PC-9 (cell line): ENCODE measurements around the gene PRRT1B. TPM values are rescaled to one million over a fixed set of nuclear protein-coding genes. Genes with fewer than 3 reads are reported as not detected.
A peak's percentile ranks its signal among the peaks of the same experiment; 100 is the strongest.

Source experiments
- BruUV-seq: library from RNA; stranded (reverse); fragments of 400-500 nt; replicated peaks from 2 replicates; lab custom pipeline; 2021; lab: Mats Ljungman, UMichigan
- CTCF ChIA-PET: fragments of 300-600 bp; sonication (Branson Sonifier 250); formaldehyde crosslinking; loops from one replicate; lab custom pipeline; 2022; ENCODE audit warnings: antibody characterized with exemption; lab: Charles Lee
- POLR2A ChIA-PET: fragments of 300-600 bp; sonication (Branson Sonifier 250); formaldehyde crosslinking; loops from one replicate; lab custom pipeline; 2022; ENCODE audit warnings: antibody characterized with exemption; ENCODE audit not compliant: unreplicated experiment; lab: Charles Lee
- DNase-seq, 2 experiments: peaks; one replicate each; pipeline versions ENCODE4 v3.0.0 to v3.0.0-alpha.2; 2015 to 2022; ENCODE audit warnings: mixed read lengths in 1 of 2
- H2AFZ ChIP-seq: fragments of 200-600 bp; sonication (generic); 2 replicates; pipeline ENCODE4 v1.8.1; 2017; ENCODE audit warnings: antibody characterized with exemption
- H3F3A ChIP-seq: fragments of 200-600 bp; sonication (generic); 2 replicates; pipeline ENCODE4 v1.8.1; 2017; ENCODE audit warnings: antibody characterized with exemption, mild to moderate bottlenecking, low read depth; ENCODE audit not compliant: insufficient read depth
- H3K27ac ChIP-seq: fragments of 200-600 bp; sonication (generic); 2 replicates; pipeline ENCODE4 v1.6.1; 2016; ENCODE audit warnings: mixed run types
- H3K27me3 ChIP-seq: fragments of 200-600 bp; sonication (generic); 2 replicates; pipeline ENCODE4 v1.6.1; 2016; ENCODE audit warnings: low read depth, mixed run types; ENCODE audit not compliant: insufficient read depth
- H3K36me3 ChIP-seq: fragments of 200-600 bp; sonication (generic); 2 replicates; pipeline ENCODE4 v1.6.1; 2016; ENCODE audit warnings: low read depth, mixed run types
- H3K4me1 ChIP-seq: fragments of 200-600 bp; sonication (generic); replicated peaks from 2 replicates; pipeline ENCODE4 v1.6.1; 2016; ENCODE audit warnings: mixed run types; ENCODE audit not compliant: insufficient read depth
- H3K4me2 ChIP-seq: fragments of 200-600 bp; sonication (generic); 2 replicates; pipeline ENCODE4 v1.6.1; 2017; ENCODE audit warnings: mixed run types
- H3K4me3 ChIP-seq: fragments of 200-600 bp; sonication (generic); 2 replicates; pipeline ENCODE4 v1.6.1; 2016; ENCODE audit warnings: mixed run types
- H3K79me2 ChIP-seq: fragments of 200-600 bp; sonication (generic); 2 replicates; pipeline ENCODE4 v1.6.1; 2017; ENCODE audit warnings: low read depth, mixed run types
- H3K9me2 ChIP-seq: fragments of 200-600 bp; sonication (generic); 2 replicates; pipeline ENCODE4 v1.8.1; 2017; ENCODE audit warnings: mild to moderate bottlenecking; ENCODE audit not compliant: insufficient read depth
- H3K9me3 ChIP-seq: fragments of 200-600 bp; sonication (generic); 2 replicates; pipeline ENCODE4 v1.8.1; 2016; ENCODE audit warnings: low read depth; ENCODE audit not compliant: insufficient read depth
- H4K20me1 ChIP-seq: fragments of 200-600 bp; sonication (generic); 2 replicates; pipeline ENCODE4 v1.8.1; 2017; ENCODE audit not compliant: insufficient read depth
- CTCF ChIP-seq: fragments of 200-600 bp; sonication (generic); conservative IDR thresholded peaks from 2 replicates; pipeline ENCODE4 v1.6.1; 2017; ENCODE audit warnings: mixed run types, antibody characterized with exemption, mild to moderate bottlenecking, moderate library complexity
- EZH2 ChIP-seq: fragments of 200-600 bp; sonication (generic); IDR thresholded peaks from 2 replicates; pipeline ENCODE4 v1.8.0; 2017; ENCODE audit warnings: antibody characterized with exemption, low read depth
- intact Hi-C: fragments of 100-400 bp; cut with micrococcal nuclease; formaldehyde crosslinking; loops from one replicate; pipeline ENCODE4 v1.10.0; 2022; ENCODE audit not compliant: unreplicated experiment
- total RNA-seq: library from RNA; stranded (reverse); gene quantifications from 2 replicates; pipeline ENCODE4 v1.2.3, GENCODE V29; 2021

The PRRT1B gene
- total RNA-seq, 1 experiment from 2014 or later, result not detected

- CTCF ChIA-PET, result interaction anchor here (0.6 to 0.9 kb wide), 5 partner anchors 17 to 164 kb away, joined by 3 to 5 read pairs (median 3); partner anchors contain the start of gene RAPGEF1
These were observed 46.5 kb downstream of the PRRT1B start for GRCh38 chr9:131591845-131592208.

GRCh38 chr9:131593091-131593820, 47.9 kb downstream of the PRRT1B start:
- H3K4me3 ChIP-seq, result no peak overlapping the region
- H2AFZ ChIP-seq, result no peak overlapping the region
- no peak overlapping the region for H3K4me2 ChIP-seq
- H4K20me1 ChIP-seq, result no peaks in the 10 kb centered on the region
- peaks cover 10% of the 10 kb centered on the region for H3K4me1 ChIP-seq
- ChIA-PET POLR2A (no interaction called here), CTCF (no interaction called here)
- H3K36me3 ChIP-seq, result no peaks in the 10 kb centered on the region
- no peak for TF ChIP-seq CTCF
- TF ChIP-seq EZH2, result no peak
- H3K9me3 ChIP-seq, result no peaks in the 10 kb centered on the region
- no peaks in the 10 kb centered on the region for H3K27me3 ChIP-seq
- no peaks in the 10 kb centered on the region for H3K9me2 ChIP-seq
- H3K79me2 ChIP-seq, result no peaks in the 10 kb centered on the region
- BruUV-seq, result no TSS peak
- no peak overlapping the region for H3K27ac ChIP-seq
- H3F3A ChIP-seq, result no peaks in the 10 kb centered on the region
- intact Hi-C loops, result loop anchor here (5.0 kb wide), 1 partner anchor 44 kb away; no protein-coding TSS in a partner anchor
- no peak for DNase-seq

More at GRCh38 chr9:131591845-131592208, 46.5 kb downstream of the PRRT1B start:
- POLR2A ChIA-PET, result interaction anchor here (0.6 kb wide), 2 partner anchors 147 to 219 kb away, joined by 3 read pairs; no protein-coding TSS in a partner anchor
- Histone ChIP-seq H3K36me3 (no peaks in the 10 kb centered on the region), H3K79me2 (no peaks in the 10 kb centered on the region), H3K27ac (no peak overlapping the region), H3K27me3 (no peaks in the 10 kb centered on the region), H3K4me3 (no peak overlapping the region), H3F3A (no peaks in the 10 kb centered on the region), H3K4me2 (no peak overlapping the region), H4K20me1 (no peaks in the 10 kb centered on the region), H3K9me3 (no peaks in the 10 kb centered on the region), H3K9me2 (no peaks in the 10 kb centered on the region), H3K4me1 (peaks cover 10% of the 10 kb centered on the region), H2AFZ (no peak overlapping the region)
- DNase-seq, result no peak
- TF ChIP-seq EZH2 (no peak), CTCF (no peak)
- BruUV-seq, result no TSS peak
- intact Hi-C loops, result loop anchor here (1.0 to 5.0 kb wide), 2 partner anchors 45 to 147 kb away; no protein-coding TSS in a partner anchor

DNA sequence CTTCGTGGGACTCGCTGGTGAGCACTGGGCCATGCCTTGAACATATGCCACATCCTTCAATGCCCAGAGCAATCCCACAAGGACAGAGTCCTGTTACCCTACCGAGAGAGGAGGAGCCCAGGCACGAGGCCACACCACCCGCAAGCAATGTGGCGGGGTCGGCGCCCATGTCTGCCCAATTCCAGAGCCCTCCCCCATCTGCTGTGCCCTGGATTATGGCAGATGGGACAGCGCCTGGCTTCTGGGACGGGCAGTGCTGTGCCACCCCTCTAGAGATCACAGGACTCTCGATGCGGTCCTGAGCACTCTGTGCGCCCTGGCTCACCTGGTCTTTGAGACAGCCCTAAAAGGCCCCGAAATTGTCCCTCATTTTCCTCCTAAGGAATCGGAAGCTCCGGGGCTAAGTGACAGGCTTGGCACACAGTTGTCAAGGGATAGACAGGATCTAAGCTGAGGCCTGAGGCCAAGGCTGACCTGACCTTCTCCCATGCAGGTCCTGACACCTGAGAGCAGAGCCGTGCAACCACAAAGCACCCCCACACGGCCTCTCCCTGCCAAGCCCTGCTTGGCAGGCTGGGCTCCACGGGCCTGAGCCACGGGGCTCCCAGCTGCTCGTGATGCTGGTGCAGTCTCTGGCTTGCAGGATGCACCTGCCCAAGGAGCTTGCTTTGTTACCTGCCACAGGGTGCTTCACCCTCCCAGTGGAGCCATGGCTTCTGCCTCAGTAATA, 48.8 kb downstream of the PRRT1B start:
- no TSS peak for BruUV-seq
- POLR2A ChIA-PET, result no interaction called here
- Histone ChIP-seq H2AFZ (no peak overlapping the region), H4K20me1 (no peaks in the 10 kb centered on the region), H3K27me3 (no peaks in the 10 kb centered on the region), H3K36me3 (no peaks in the 10 kb centered on the region), H3K4me2 (no peak overlapping the region), H3K4me1 (peaks cover 10% of the 10 kb centered on the region), H3F3A (no peaks in the 10 kb centered on the region), H3K9me3 (no peaks in the 10 kb centered on the region), H3K4me3 (no peak overlapping the region), H3K9me2 (no peaks in the 10 kb centered on the region), H3K79me2 (no peaks in the 10 kb centered on the region), H3K27ac (no peak overlapping the region)
- intact Hi-C loops, result loop anchor here (5.0 kb wide), 1 partner anchor 43 kb away; no protein-coding TSS in a partner anchor
- CTCF ChIA-PET, result no interaction called here
- TF ChIP-seq CTCF, result no peak
- TF ChIP-seq EZH2, result no peak
- peak in 1 of 2 experiments; percentile 15 for DNase-seq
